Measurements from ENCODE around the gene ECM2.
"Not testable (repeated sequence)": the region's sequence is repeated elsewhere in the genome, so short reads cannot be mapped to it uniquely, and the experiment has no call there.

The ECM2 gene

DNA sequence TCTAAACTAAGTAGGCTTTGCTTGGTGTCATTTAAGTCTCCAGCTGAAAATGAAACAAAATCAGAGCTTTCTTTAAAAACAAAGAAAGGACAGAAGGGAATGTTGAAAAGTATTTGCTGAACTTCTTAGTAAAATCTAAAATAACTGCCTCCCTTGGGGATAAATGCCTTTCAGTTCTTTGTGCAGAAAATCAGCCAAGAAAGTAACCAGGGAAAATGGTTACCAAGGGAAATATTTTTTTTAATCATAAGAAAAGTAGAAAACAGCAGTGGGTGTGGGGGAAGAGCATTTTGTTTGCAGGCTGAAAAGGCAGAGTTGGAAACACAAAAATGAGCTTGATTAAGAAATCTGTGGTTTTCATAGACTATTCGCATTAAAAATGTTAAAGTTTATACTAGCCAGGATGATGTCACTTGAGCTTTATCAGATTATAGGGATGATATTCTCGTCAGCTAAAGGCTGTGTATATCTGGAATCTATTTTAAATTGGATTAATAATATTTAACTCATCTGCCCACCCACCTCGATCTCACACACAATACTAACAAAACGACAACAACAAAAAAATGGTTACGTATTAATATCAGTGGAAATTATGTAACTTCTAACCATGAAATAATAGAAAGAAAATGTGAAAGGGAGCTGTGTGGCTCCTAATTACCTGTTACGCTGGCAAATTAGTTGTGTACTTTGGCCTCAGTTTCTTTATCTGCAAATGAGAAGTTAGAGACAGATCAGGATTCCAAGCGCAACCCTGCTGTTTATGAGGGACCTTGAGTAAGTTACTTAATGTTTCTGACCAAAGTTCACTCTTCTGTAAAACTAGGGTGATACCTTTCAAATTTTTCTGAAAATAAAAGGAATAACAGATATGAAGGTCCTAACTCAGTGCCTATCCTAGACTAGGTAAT lies at the start of gene ECM2:
TSS of gene ECM2 (minus strand) at position 51 of the 911 bp plus-strand sequence. CDS start 13,124 bp downstream, outside the sequence.
- no peak for DNase-seq (ENCODE audit: low spot score)

DNA sequence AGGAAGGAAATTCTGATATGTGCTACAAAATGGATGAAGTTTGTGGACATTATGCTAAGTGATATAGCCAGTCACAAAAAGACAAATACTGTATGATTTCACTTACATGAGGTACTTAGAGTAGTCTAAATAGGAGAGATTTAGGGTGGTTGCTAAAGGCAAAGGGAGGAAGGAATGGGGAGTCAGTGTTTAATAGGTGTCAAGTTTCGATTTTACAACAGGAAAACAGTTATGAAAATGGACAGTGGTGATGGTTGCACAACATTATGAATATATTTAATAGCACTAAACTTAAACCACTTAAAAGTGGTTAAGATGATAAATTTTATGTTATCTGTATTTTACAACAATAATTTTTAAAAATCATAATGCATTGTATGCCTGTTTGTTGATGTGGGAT lies 40.4 kb upstream of the ECM2 start:
- no peak for DNase-seq (ENCODE audit: low spot score)

DNA sequence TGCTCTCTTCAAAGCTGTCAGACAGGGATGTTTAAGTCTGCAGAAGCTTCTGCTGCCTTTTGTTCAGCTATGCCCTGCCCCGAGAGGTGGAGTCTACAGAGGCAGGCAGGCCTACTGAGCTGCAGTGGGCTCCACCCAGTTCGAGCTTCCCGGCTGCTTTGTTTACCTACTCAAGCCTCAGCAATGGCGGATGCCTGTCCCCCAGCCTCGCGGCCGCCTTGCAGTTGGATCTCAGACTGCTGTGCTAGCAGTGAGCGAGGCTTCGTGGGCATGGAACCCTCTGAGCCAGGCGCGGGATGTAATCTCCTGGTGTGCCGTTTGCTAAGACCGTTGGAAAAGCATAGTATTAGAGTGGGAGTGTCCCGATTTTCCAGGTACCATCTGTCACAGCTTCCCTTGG lies 37.8 kb upstream of the ECM2 start:
- DNase-seq (ENCODE audit: low spot score): not testable (repeated sequence)

DNA sequence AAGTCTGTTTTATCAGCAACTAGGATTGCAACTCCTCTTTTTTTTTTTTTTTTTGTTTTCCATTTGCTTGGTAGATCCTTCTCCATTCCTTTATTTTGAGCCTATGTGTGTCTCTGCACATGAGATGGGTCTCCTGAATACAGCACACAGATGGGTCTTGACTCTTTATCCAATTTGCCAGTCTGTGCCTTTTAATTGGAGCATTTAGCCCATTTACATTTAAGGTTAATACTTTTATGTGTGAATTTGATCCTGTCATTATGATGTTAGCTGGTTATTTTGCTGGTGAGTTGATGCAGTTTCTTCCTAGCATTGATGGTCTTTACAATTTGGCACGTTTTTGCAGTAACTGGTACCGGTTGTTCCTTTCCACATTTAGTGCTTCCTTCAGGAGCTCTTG lies 36.1 kb upstream of the ECM2 start:
- not testable (repeated sequence) for DNase-seq (ENCODE audit: low spot score)

DNA sequence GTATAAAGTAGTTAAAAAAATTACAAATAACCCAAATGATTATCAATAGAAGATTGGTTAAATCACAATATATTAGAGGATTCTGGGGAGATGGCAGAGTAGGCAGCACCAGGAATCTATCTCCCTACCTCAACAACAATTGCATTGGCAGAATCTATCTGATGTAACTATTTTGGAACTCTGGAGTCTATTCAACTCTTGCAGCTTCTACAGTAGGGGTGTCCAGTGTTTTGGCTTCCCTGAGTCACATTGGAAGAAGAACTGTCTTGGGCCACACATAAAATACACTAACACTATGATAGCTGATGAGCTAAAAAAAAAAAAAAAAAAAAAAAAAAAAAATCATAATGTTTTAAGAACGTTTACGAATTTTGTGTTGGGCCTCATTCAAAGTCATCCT lies 29.2 kb upstream of the ECM2 start:
- DNase-seq (ENCODE audit: low spot score): no peak

DNA sequence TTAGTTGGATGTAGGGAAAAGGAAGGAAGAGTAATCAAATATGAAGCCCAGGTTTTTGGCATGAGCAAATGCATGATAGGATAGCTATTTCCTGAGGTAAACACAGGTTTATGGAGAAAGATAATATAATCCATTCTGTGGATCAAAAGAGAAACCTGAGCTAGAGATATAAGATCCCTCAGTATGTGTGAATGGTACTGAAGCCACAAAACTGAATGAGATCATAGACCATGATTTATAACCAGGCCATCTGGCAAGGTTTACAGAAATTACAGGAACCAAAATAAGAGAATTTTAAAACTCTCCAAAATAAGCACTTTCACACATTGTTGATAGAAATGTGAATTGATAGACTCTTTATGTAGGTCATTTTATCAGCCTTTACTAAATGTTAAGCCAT lies 28.7 kb upstream of the ECM2 start:
- no peak for DNase-seq (ENCODE audit: low spot score)

DNA sequence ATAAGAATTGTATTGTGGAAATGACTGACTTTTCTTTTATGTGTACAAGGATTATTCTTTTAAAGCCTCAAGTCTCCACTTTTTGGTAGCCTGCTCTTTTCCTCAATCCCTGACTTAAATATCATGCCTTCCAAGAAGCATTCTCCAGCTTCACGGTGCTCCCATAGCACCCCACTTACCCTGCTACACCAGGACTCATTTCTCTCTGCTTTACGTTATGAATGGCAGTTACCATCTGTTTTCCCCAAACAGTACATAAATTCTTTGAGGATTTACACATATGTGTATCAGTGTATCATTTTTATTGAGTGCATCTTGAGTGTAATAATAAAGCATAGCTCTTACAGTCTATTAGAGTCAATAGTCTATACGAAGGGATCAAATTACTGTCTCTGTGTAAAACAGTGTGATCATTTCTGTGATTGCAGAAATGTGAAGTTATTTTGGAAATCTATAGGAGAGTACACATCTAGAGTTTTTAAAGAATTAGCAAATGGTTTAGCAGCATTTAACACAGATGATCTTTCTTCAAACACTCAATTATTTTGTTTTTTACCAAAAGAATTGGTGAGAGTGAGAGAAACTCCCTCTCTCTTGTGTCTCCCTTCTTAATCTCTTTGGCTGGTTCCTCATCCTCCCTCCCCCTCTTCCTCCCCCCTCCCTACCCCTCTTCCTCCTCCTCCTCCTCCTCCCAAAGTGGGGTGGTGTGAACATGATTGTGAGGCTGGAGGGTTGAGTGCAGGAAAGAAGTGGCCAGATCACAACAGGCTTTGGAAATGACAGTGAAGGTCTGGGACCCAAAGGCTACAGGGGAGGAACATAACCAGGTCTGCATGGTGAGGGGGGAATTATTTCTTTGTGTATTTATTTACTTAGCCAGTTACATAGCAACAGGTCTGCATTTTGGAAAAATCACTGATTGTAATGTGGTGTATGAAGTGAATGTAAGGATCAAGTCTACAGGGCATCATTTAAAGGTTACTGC lies 27.6 kb upstream of the ECM2 start:
- DNase-seq (ENCODE audit: low spot score): no peak

DNA sequence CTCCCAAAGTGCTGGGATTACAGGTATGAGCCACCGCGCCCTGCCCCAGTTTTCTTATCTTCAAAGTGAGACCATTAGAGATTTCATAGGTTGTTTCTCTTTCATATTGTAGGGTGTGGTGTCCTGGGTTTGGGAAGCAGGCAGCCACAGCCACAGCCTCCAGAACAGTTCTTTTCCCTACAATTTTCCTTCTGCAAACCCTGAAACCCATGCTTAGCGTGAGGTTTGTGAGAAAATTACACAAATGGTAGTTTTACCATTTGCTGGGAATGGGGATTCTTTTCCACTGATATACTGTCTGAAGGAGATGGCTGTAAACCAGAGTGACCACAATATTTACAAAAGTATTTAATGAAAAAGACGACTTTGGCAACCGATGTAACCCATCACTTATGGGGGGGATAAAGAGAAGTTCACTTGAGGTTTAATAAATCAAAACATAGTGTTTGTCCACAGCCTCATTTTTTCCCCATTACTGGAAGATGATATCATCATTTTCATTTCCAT lies 26.7 kb upstream of the ECM2 start:
- no peak for DNase-seq (ENCODE audit: low spot score)

DNA sequence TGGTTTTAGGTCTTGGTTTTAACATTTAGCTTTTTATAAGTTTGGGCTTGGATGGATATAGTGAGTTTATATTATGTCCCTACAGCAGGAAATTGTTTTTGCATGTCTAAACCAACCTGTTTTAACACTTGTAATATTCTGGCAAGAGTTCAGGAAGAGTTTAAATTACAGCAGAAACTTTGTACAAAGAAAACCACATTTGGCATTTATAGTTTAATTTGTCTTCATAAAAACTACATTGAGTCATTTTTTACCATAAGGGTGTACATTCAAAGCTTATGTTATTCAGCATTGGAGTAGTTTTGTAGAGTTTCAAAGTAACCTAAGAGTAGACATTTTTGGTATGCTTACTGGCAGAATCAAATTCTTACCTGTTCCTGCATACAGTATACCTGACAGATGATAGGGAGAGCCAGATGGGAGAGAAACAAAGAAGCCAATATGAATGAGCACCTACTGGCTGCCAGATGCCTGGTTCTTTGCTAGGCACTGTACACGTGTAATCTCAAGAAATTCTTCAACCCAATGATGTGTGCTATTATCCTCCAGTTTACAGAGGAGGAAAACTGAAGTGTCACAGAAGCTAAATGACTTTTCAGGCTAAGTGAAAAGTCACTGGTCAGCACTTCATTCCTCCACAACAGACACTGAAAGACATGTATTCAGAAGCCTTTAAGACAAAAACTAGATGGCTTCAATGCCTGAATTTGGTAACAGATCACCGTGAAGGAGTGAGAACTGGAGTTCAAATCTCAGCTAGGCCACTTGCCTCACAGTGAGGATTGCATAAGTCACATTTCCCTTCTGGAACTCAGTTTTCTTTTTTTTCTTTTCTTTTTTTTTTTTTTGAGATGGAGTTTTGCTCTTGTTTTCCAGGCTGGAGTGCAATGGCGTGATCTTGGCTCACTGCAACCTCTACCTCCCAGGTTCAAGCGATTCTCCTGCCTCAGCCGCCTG lies 25.9 kb upstream of the ECM2 start:
- no peak for DNase-seq (ENCODE audit: low spot score)

DNA sequence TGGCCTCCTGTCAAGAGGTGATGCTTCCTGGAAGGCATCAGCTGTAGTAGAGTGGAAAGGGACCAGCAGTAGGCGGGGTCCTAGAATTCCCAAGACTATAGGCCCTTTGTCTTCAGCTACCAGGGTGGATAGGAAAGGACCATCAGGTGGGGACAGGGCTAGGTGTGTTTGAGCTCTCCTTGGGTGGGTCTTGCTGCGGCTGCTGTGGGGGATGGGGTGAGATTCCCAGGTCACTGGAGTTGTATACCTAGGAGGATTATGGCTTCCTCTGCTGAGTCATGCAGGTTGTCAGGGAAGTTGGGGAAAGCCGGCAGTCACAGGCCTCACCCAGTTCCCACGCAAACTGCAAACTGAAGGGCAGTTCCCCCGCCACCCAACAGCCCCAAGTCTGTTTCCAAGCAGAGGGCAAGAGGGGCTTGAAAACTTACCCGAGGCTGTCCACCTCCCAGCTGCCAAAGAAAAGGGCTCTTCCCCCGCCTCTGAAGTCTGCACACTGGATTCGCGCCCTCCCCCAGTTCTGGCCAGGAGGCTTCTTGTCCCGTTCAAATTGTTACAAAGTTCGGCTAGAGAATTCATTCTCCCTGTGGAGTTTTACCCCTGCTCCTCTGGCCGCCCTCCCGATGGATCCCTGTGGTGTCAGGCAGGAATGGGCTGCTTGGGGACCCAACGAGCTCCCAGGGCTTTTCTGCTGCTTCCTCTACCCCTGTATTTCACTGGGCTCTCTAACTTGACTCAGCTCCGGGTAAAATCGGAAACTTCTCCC lies 23.0 kb upstream of the ECM2 start:
- DNase-seq (ENCODE audit: low spot score): no peak

DNA sequence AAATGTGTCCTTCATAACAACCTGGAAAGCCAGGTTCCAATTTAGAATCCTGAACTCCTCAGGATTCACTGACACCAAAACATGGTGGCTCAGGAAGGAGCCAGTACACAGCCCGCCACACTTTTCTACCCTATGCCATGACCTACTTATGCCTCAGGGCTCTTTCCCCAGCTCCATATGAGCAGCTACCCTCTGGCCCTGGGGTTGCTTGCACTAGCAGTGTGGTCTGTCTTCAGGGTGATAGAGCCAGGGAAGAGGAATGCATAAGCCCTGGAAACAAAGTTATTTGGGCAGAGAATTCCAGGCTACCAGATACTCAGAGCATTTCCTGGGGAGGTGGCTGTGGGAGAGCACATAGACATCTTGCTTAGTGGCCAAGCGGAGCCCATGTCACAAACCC lies 15.0 kb upstream of the ECM2 start:
- DNase-seq (ENCODE audit: low spot score): no peak

DNA sequence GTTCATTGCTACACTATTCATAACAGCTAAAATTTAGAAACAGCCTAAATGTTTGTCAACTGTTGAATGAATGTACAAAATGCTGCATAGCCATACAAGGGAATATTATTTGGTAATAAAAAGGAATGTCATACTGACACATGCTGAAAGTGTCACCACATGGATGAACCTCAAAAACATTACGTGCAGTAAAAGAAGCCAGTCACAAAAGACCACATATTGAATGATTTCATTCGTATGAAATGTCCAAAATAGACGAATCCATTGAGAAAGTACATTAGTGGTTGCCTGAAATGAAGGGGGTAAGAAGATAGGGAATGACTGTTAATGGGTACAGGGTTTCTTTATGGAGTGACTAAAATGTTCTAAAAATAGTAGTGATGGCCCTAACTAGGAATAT lies 11.6 kb upstream of the ECM2 start:
- DNase-seq (ENCODE audit: low spot score): no peak

DNA sequence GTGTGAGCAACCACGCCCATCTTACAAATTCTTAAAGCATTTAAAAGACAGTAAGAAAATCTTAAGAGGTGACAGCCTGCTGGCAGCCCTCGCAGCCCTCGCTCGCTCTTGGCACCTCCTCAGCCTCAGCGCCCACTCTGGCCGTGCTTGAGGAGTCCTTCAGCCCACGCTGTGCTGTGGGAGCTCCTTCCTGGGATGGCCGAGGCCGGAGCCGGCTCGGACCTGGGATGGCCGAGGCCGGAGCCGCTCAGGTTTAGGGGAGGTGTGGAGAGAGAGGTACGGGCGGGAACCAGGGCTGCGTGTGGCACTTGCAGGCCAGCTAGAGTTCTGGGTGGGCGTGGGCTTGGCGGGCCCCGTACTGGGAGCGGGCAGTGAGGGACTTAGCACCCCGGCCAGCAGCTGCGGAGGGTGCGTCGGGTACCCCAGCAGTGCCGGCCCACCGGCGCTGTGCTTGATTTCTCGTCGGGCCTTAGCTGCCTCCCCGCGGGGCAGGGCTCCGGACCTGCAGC lies 9.3 kb upstream of the ECM2 start:
- no peak for DNase-seq (ENCODE audit: low spot score)

DNA sequence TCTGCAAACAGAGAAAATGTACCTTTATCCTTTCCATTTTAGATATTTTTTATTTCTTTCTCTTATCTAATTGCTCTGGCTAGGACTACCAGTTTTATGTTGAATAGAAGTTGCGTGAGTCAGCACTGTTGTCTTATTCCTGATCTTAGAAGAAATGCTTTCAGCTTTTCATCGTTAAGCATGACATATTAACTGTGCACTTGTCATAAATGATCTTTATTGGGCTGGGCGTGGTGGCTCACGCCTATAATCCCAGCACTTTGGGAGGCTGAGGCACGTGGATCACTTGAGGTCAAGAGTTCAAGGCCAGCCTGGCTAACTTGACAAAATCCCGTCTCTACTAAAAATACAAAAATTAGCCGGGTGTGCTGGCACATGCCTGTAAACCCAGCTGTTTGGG lies 8.2 kb upstream of the ECM2 start:
- no peak for DNase-seq (ENCODE audit: low spot score)

DNA sequence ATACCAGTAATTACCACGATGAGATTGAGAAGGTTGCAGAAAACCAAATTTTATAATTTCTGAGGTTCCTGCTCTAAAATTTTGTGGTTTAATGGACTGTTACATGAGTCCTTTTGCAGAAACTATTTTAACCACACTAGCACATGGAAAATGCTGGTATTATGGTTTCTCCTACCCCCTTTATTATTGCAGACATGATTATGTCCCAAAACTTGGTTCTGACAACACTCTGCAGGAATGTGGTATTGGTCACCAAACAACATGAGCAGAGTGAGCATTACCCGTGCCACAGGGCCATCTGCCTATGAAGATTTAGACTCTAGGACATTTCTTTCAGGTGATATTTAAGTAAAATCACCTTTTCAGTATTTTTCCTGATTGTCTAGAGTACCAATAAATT lies 2.8 kb upstream of the ECM2 start:
- DNase-seq (ENCODE audit: low spot score): no peak

DNA sequence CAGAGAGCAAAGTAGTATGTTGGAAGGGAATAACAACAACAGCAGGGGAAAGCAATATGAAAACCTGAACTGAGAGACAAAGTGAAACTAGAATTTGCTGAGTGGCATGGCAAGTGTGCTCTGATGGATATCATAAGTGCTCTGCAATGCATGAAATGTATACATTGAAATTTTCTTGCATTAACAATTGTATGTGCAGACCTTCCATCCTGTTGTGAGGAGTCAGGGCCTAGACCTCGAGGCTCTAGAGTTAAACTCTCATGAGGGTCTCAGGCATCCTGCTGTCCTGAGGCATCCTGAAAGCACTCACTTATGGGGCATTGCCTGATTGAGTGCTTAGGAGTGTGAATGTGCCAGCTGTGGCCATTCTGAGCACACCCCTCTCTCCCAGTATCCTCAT lies 1.1 kb downstream of the ECM2 start:
- DNase-seq (ENCODE audit: low spot score): no peak

DNA sequence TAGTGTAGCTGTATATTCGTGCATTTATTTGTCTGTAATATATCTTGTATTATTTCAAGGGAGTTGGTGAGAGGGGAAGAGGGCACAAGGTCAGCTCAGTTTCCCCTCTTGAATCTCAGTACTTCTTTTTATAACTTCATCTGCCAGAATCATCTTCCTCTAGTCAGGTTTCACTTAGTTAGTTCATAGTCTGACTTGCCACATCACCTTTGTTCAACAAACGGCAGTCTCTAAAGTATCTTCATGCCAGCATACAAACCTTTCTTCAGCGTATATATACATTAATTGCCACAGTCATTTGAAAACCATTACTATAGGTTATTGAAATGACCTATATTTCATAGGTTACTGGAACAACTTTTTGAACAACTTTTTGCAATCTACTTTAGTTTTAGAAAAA lies 1.6 kb downstream of the ECM2 start:
- no peak for DNase-seq (ENCODE audit: low spot score)

DNA sequence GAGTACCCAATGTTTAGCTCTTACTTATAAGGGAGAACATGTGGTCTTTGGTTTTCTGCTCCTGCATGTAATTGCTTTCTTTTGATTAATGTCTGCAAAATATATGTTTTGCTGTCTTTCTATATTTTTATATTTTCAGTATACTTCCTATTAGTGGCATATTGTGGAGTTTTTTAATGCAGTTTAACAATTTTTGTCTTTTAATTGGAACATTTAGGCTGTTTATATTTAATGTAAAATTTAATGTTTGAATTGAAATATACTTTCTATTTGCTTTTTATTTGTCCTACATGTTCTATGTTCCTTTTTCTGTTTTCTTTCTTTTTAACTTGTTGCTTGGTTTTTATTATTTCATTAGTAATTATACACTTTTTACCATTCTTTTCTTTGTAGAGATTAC lies 4.9 kb downstream of the ECM2 start:
- DNase-seq (ENCODE audit: low spot score): no peak

DNA sequence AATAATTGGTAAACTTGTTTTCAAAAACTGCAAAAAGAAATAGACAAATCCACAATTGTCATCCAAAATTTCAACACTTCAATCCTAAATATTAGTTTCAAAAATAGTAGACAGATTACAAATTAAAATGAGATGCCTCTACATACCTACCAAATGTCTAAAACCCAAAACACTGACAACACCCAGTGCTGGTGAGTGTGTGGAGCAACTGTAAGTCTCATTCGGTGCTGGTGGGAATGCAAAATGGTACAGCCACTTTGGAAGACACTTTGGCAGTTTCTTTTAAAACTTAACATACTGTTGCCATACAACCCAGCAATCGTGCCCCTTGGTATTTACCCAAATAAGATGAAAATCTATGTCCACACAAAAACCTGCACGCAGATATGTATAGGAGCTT lies 6.7 kb downstream of the ECM2 start:
- no peak for DNase-seq (ENCODE audit: low spot score)

DNA sequence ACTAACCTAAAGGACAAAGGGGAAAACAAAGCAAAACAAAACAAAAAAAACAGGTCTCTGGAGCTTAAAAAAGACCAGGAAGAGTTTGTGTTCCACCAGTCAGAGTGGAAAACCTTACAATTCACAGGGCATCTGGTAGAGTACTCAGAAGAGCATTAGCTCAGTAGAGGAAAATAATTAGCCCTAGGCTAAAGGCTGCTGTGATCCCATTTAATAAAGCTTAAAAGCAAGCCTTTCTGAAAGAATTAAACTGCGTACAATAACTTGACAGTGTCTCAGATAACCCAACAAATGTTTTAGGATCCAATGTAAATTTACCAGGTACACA lies 7.3 kb downstream of the ECM2 start:
- DNase-seq (ENCODE audit: low spot score): no peak

Data from hematopoietic multipotent progenitor cell treated with erythropoietin and hydrocortisone succinate and interleukin-3 and kit ligand, for 17 days (in vitro differentiated cells).